ENCODE measurements around the gene GABRA6. TPM values are rescaled to one million over a fixed set of nuclear protein-coding genes. Genes with fewer than 3 reads are reported as not detected.
"Not testable (repeated sequence)": the region's sequence is repeated elsewhere in the genome, so short reads cannot be mapped to it uniquely, and the experiment has no call there.

GABRA6 gene
- under 0.01 TPM in 1 of 2 replicates, not detected in the other for total RNA-seq

GRCh38 chr5:161685461-161685860 is at the start of gene GABRA6:
GABRA6 (plus strand) TSS chr5:161685721; CDS start chr5:161685990, 269 bp downstream.
- DNase-seq (ENCODE audit: low read depth in 2 of 2), result no peak

GRCh38 chr5:161637591-161637990 is 47.9 kb upstream of the GABRA6 start:
- no peak for DNase-seq (ENCODE audit: low read depth in 2 of 2)

DNA sequence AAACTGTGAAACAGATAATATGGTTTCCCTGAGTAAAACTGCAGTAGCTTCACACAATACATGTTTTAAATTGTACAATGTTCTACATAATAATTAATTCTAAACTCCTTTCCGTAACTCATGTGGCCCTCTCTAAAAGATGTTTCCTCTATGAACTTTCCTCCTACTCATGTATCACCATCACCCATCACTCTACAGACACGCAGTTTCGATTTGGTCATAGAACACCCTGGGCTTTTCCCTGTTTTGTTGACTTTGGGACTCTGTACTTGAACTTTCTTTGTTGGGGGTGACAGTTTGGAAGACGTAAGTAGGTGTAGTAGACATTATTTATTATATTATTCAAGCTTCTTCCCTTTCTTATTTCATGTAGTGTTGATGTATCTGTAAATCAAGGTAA is 44.1 kb upstream of the GABRA6 start:
- DNase-seq (ENCODE audit: low read depth in 2 of 2), result no peak

DNA sequence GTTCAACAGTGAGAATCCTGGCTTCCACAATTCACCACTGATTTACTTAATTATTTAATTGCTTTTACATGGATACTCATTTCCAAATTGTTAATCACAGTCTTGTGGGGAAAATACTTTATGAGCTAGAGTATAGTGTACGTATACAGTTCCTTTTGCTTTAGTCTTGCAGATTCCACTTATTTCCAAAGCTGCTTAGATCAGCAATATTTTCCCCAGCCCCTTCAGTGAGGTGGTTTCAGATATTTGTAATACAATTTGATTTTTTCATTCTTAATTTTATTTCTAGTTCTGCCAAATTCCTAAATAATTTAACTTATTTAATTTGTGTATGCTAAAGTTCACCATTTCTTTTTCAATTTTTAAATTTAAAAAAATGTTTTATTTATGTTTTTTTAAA is 40.3 kb upstream of the GABRA6 start:
- DNase-seq (ENCODE audit: low read depth in 2 of 2), result no peak

GRCh38 chr5:161651926-161652325 is 33.6 kb upstream of the GABRA6 start:
- DNase-seq (ENCODE audit: low read depth in 2 of 2), result not testable (repeated sequence)

- DNase-seq (ENCODE audit: low read depth in 2 of 2), result no peak
These were observed 24.7 kb upstream of the GABRA6 start for GRCh38 chr5:161660806-161661205.

DNA sequence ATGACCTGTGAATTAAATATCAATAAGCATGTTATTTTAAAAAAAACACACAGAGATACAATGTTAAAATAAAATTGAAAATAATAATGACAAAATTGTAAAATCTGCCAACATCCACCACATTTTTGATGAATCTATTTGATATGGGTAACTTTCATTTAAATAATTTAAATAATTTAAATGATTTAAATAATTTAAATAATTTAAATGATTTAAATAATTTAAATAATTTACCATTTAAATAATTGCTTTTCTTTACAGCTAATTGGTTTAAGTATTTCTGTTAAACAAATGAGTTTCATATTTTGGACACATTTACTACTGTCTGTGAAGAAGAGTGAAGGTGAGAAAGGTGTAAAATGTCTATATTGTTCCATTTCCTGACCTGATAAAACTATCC is 22.1 kb upstream of the GABRA6 start:
- DNase-seq (ENCODE audit: low read depth in 2 of 2), result no peak

DNA sequence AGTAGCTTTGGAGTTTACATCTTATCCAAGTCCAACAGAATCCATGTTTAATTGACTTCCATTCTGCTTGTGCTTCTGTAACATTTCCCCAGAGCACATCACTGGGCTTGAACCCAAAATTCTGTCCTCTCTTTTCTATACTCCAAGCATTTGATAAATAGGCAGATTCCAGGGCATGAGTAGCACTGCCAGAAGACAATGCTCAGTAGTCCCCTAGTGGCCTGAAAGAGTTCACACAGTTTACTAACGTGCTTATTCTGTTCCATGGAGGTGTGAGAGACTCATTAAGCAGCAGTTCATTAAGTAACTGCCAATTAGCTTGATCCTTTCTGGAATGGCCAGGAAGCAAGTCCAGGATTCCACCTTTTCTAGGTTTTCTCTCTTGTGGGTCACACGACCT is 9.4 kb upstream of the GABRA6 start:
- no peak for DNase-seq (ENCODE audit: low read depth in 2 of 2)

- no peak for DNase-seq (ENCODE audit: low read depth in 2 of 2)
These were observed 628 bp downstream of the GABRA6 start for GRCh38 chr5:161686149-161686548.

DNA sequence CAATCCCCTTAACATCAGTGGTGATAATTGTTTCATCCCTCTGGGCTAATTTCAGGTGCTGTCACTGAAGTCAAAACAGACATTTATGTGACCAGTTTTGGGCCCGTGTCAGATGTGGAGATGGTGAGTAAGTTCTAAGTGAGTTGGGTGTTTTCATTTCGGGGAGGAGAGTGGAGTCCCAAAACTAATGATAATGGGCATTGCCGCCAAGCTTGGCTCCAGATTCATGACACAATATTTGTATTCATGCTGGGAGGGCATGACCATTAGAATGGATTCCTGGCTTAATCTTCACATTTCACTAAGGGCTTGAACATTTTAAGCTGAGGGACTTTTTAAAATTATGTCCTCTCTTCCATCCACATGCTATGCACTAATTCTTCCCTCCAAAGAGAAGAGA is 1.4 kb downstream of the GABRA6 start:
- no peak for DNase-seq (ENCODE audit: low read depth in 2 of 2)

GRCh38 chr5:161687316-161687715 is 1.8 kb downstream of the GABRA6 start:
- DNase-seq (ENCODE audit: low read depth in 2 of 2), result no peak

DNA sequence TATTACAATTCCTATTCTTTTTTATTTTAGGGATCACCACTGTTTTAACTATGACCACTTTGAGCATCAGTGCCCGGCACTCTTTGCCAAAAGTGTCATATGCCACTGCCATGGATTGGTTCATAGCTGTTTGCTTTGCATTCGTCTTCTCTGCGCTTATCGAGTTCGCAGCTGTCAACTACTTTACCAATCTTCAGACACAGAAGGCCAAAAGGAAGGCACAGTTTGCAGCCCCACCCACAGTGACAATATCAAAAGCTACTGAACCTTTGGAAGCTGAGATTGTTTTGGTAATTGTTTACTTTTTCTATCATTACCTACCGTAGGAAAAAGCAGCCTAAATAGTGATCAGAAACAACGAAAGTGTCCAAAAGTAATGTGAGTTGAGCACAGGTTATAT is 6.4 kb downstream of the GABRA6 start:
- DNase-seq (ENCODE audit: low read depth in 2 of 2), result no peak

DNA sequence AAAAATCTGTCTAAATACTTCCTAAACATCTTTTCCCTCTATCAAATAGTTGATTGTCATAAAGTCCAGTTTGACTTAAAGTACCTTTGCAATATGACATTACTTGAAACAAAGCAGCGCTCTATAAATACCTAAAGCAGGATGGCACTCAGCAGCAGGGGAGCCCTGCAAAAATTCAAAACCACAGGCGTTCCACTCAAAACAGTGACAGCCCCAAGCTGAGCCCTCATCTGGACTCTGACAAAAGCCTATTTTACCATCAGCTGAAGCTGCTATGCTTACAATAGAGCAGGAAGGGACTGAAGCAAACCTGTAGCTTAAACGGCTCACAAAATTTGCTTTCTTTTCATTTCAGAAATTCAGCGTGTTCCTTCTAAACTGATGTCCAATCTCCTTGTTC is 11.5 kb downstream of the GABRA6 start:
- no peak for DNase-seq (ENCODE audit: low read depth in 2 of 2)

GRCh38 chr5:161700065-161700464 is 14.5 kb downstream of the GABRA6 start:
- no peak for DNase-seq (ENCODE audit: low read depth in 2 of 2)

DNA sequence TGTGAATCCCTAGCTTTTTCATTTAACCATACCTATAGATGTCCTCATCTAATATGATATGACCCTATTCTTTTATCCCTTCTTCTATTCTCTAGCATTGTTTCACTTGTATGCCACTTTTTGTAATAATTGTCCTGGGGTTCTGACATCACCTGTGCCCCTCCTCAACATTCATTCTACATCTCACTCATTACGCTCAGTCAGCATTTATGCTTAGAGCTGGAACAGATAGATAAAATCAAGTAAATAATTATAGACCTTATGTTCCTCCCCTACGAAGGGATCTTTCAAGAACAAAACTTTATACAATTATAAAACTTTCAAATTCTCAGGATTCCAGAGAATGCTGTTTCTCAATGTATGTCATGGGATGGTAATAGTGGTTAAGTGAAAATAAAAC is 18.0 kb downstream of the GABRA6 start:
- DNase-seq (ENCODE audit: low read depth in 2 of 2), result no peak

DNA sequence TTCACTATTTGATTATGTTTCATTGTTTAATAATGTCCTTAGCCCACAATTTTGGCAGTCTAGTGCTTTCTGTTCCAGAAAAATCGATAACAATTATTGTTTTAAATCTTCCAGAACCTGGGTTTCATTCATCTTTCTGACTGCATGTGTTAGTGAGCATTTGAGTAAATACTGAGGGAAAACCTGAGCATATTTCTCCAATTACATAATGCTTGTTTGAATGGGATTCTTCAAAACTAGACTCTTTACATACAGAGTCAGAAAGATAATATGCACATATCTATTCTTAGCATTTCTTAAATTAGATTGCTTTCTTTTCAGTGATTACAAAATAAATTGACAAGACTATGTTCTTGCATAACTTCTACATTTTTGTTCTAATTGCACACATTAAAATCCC is 21.9 kb downstream of the GABRA6 start:
- DNase-seq (ENCODE audit: low read depth in 2 of 2), result no peak

DNA sequence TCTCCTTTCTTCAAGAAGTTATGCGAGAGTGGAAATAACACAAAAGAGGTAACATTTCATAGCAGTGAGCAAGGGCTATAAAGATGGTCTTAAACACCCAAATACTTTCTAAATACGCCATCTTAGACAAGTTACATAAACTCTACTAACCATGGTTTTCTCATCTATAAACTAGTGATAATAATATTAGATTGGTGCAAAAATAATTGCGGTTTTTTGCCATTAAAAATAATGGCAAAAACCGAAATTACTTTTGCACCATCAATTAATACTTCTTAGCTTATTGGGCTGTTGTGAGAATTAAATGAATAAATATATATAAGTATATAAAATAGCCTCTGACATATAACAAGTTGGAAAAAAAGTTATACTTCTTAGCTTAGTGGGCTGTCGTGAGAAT is 23.7 kb downstream of the GABRA6 start:
- DNase-seq (ENCODE audit: low read depth in 2 of 2), result no peak

GRCh38 chr5:161713042-161713441 is 27.5 kb downstream of the GABRA6 start:
- no peak for DNase-seq (ENCODE audit: low read depth in 2 of 2)

- DNase-seq (ENCODE audit: low read depth in 2 of 2), result no peak
These were observed 33.6 kb downstream of the GABRA6 start for GRCh38 chr5:161719157-161719556.

DNA sequence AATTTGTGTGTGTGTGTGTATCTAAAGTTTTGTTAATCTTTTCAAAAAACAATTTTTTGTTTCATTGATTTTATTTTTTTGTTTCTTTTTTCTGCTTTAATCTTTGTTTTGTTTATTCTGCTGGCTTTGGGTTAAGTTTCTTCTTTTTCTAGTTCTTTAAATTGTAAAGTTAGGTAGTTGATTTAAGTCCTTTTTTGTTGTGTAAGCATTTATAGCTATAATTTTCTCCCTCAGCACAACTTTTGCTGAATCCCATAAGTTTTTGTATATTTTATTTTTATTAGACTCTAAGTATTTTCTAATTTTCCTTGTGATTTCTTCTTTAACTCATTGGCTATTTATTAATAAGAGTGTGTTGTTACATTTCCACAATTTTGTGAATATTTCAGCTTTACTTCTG is 34.9 kb downstream of the GABRA6 start:
- no peak for DNase-seq (ENCODE audit: low read depth in 2 of 2)

DNA sequence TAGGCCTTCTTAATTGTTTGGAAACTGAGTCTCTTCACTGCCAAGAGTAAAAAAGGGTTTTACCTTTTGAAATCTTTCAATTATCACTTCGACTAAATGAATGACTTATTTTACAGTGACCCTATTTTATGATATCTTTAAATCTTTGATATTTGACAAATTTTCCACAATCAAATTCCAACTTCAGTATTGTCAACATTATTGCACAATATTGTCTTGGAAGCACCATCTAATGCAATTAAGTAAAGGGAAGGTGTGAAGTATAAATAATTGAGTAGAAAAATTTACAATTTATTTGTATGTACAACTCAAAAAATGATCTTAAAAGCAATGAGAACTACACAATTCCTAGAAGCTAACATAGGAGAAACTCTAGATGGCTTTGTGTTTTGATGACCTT is 49.2 kb downstream of the GABRA6 start:
- DNase-seq (ENCODE audit: low read depth in 2 of 2), result no peak

- no peak for DNase-seq (ENCODE audit: low read depth in 2 of 2)
These were observed 54.9 kb downstream of the GABRA6 start for GRCh38 chr5:161740433-161740832.

DNA sequence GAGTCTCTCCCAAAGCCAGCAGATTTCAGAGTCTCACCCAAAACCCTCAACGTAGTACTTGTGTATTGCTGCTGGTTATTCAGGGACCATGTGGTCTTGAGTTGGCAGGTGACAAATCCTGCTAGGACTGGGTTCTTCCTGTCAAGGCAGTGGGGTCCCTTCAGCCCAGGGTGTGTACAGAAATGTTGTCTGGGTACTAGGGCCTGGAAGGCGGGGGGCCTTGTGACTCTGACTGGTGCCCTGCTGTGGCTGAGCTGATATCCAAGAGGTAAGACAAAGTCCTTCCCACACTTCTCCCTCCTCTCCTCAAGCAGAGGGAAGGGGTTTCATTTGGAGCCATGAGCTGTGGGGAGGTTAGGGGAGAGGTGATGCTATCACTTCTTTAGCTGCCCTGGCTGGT is 58.8 kb downstream of the GABRA6 start:
- DNase-seq (ENCODE audit: low read depth in 2 of 2), result no peak

DNA sequence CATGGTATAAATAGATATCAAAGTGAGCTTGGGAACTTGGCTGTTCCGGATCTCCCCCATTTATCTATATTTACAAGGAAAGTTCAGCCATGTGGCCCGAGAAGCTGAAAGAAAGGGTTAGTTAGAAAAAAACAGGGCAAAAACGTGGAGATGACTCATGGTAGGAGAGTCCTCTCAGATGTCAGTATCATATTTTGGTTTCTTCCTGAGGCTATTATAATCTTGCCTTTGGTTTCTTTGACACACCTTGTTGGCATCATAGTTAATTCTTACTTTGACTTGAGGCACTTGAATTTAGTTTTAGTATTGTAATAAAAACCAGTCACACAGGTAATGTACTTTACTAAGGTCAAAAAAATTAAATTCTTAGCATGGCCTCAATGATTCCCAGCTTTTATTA is 59.9 kb downstream of the GABRA6 start:
- no peak for DNase-seq (ENCODE audit: low read depth in 2 of 2)

DNA sequence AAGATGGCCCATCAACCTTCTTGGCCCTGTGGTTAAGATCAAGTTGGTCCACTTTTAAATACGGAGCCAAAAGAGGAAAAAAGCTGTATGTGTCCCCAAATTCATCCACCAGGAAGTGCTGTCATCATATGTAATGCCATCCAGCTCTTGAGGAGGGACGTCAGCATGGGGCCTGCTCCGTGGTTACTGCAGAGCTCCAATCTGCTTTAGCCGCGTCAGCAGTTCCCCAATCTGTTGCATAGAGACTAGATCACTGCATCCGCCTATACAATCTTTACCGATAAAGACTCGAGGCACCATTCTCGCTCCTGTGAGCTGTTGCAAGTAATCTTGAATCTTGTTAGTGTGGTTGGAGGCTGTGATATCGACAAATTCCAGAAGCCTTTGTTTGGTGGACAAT is 65.7 kb downstream of the GABRA6 start:
- DNase-seq (ENCODE audit: low read depth in 2 of 2), result no peak

All from lung microvascular endothelial cell (primary cell).